Measurements from ENCODE around the gene TMEM156.
A peak's percentile ranks its signal among the peaks of the same experiment; 100 is the strongest.
"Not testable (repeated sequence)": the region's sequence is repeated elsewhere in the genome, so short reads cannot be mapped to it uniquely, and the experiment has no call there.

Gene TMEM156

DNA sequence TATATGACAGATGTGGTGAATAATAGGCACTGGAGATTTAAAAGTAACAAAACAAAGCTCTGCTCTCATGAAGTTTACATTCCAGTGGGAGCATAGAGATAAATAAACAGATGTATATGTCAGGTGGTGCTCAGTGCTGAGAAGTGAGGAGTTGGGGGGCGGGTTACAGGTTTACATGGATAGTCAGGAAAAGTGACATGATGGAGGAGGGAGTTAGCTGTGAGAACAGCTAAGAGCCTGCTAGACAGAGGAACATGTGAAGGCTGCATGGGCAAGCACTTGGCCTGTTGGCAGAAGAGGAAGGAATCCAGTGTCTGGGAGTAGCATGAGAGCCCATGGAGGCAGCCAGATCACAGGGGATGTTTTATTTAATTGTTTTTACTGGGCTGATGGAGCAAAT lies 10.2 kb upstream of the TMEM156 start:
- peak overlapping the region; percentile 75 for H3K27ac ChIP-seq
- CTCF ChIA-PET = no interaction called here
- POLR2A ChIA-PET (ENCODE audit: low non-redundant PET) = no interaction called here
- DNase-seq (ENCODE audit: low spot score) = no peak
- no peak for TF ChIP-seq CTCF (conservative IDR thresholded peaks at IDR 0.05; ENCODE audit: low read depth)

DNA sequence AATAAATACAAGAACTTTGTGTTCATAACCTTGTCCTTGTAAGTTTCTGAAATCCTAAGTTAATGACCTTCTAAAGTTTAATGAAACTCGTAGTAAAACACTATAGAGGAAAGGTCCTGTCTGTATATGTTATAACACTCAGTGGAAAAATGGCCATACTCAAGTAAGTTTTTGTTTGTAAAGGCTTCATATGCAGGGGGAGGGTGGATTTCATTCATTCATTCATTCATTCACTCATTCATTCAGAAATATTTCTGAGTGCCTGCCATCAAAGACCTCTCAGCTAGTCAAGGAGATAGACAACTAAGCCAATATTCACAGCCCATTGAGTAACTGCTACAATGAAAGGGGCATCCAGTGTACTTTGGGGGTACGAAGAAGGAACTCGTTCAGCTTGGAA lies 6.9 kb upstream of the TMEM156 start:
- H3K27ac ChIP-seq = no peak overlapping the region
- no peak for TF ChIP-seq CTCF (conservative IDR thresholded peaks at IDR 0.05; ENCODE audit: low read depth)
- DNase-seq (ENCODE audit: low spot score) = no peak
- ChIA-PET POLR2A (ENCODE audit: low non-redundant PET) (no interaction called here), CTCF (no interaction called here)

DNA sequence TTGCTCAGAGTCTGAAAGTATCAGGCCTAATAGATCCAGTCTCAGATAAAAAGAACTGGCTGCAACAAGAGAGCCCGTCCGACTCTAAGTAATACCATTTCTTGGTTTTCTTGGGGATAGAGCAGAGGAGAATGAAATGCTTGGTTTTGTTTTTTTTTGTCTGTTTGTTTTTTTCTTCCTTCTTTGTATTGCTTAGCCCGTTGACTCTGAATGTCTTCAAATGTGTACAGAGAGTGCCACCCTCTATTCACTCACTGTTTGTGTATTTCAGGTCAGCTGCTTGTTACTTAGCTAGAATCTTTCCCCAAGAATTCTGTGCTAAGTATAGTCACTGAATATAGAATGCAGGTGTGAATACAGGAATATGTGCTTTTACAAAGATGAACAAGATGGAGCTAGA lies 5.7 kb upstream of the TMEM156 start:
- no peak for TF ChIP-seq CTCF (conservative IDR thresholded peaks at IDR 0.05; ENCODE audit: low read depth)
- CTCF ChIA-PET = no interaction called here
- POLR2A ChIA-PET (ENCODE audit: low non-redundant PET) = interaction anchor here (0.8 kb wide), 1 partner anchor 8 kb away, joined by 3 read pairs; no protein-coding TSS in a partner anchor
- DNase-seq (ENCODE audit: low spot score) = no peak
- no peak overlapping the region for H3K27ac ChIP-seq

DNA sequence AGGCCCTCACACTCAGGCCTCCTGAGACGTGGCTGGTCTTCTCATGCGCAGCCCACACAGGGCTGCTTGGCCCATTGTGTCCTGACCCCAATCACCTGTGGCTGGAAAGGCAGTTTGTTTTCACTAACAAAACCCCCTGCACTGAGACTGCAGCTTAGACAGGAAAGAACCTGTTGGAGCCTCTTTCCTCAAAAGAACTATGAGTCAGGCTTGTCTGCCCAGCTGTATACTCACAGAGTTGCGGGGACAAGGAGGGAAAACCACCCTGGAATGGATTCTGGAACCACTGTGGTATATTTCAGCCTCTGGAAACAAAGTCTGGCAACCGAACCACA lies 5.2 kb upstream of the TMEM156 start:
- no peak for TF ChIP-seq CTCF (conservative IDR thresholded peaks at IDR 0.05; ENCODE audit: low read depth)
- DNase-seq (ENCODE audit: low spot score) = peak; percentile 59
- peak overlapping the region; percentile 84 for H3K27ac ChIP-seq
- POLR2A ChIA-PET (ENCODE audit: low non-redundant PET) = interaction anchor here (0.8 kb wide), 1 partner anchor 8 kb away, joined by 3 read pairs; no protein-coding TSS in a partner anchor
- CTCF ChIA-PET = no interaction called here

- ChIA-PET POLR2A (ENCODE audit: low non-redundant PET) (no interaction called here), CTCF (no interaction called here)
- DNase-seq (ENCODE audit: low spot score) = peak; percentile 34
These were observed 4.0 kb upstream of the TMEM156 start for GRCh38 chr4:39036172-39036571.

GRCh38 chr4:39031590-39032020 lies 604 bp downstream of the TMEM156 start:
- POLR2A ChIA-PET (ENCODE audit: low non-redundant PET); DNase-seq (ENCODE audit: low spot score); H3K27ac ChIP-seq; CTCF ChIA-PET: not testable (repeated sequence)

More at GRCh38 chr4:39036172-39036571, 4.0 kb upstream of the TMEM156 start:
- TF ChIP-seq CTCF (conservative IDR thresholded peaks at IDR 0.05; ENCODE audit: low read depth) = no peak
- peak overlapping the region; percentile 64 for H3K27ac ChIP-seq

- CTCF ChIA-PET = interaction anchor here (0.6 kb wide), 1 partner anchor 39 kb away, joined by 3 read pairs; no protein-coding TSS in a partner anchor
- no peak for DNase-seq (ENCODE audit: low spot score)
- no peak overlapping the region for H3K27ac ChIP-seq
These were observed 1.5 kb downstream of the TMEM156 start for GRCh38 chr4:39030725-39031124.

More at GRCh38 chr4:39030725-39031124, 1.5 kb downstream of the TMEM156 start:
- TF ChIP-seq CTCF (conservative IDR thresholded peaks at IDR 0.05; ENCODE audit: low read depth) = no peak
- POLR2A ChIA-PET (ENCODE audit: low non-redundant PET) = no interaction called here
